Measurements from ENCODE around the gene HAO2. TPM values are rescaled to one million over a fixed set of nuclear protein-coding genes. Genes with fewer than 3 reads are reported as not detected.
"Not testable (repeated sequence)": the region's sequence is repeated elsewhere in the genome, so short reads cannot be mapped to it uniquely, and the experiment has no call there.

The HAO2 gene
- total RNA-seq, 2 experiments from 2014 or later, result not detected

DNA sequence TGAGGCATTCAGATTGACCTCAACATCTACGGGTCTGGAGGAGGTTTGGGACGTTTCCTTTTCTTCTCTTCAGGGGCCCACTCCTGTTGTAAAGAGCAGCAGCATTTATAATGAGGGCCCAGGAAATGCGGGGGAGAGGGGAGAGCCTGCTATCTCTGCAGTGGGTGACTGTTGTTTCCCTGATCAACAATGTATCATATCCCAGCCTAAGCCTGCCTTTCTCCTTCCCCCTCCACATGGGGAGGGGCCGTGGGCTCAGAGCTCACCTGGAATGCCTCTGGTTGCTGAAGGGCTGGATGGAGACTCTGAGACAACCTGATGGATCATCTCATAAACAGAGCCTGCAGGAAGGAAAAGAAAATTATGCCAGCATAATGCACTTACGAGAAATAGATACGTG lies 36.0 kb upstream of the HAO2 start:
- Mint-ChIP-seq H3K4me1 (ENCODE audit: low read depth) (peaks cover 6% of the 10 kb centered on the region), H3K36me3 (ENCODE audit: low read depth) (no peaks in the 10 kb centered on the region), H3K27ac (no peak overlapping the region), H3K4me3 (no peak overlapping the region), H3K27me3 (peaks cover 29% of the 10 kb centered on the region), H3K9me3 (no peaks in the 10 kb centered on the region)
- Histone ChIP-seq H3K4me1 (ENCODE audit: insufficient read depth, low read length) (peaks cover 3% of the 10 kb centered on the region), H3K36me3 (ENCODE audit: insufficient read depth, low read length) (no peaks in the 10 kb centered on the region), H3K4me3 (ENCODE audit: low read length) (no peak overlapping the region), H3K27me3 (ENCODE audit: control insufficient read depth in 1 of 2, insufficient read depth in 2 of 2, low read length in 2 of 2) (no peaks in the 10 kb centered on the region), H3K27ac (ENCODE audit: low read depth in 1 of 2, low read length in 2 of 2) (no peak overlapping the region), H3K9me3 (ENCODE audit: control insufficient read depth in 1 of 2, insufficient read depth in 1 of 2, low read length in 2 of 2) (peaks cover 0 to under 1% of the 10 kb centered on the region in 2 experiments)
- intact Hi-C loops (cut with DNase I, micrococcal nuclease), result no loop called here
- DNase-seq (no peak), ATAC-seq (ENCODE audit: poor library complexity) (no peak)
- ChIA-PET POLR2A (no interaction called here), CTCF (no interaction called here)
- TF ChIP-seq, protein P1, sequence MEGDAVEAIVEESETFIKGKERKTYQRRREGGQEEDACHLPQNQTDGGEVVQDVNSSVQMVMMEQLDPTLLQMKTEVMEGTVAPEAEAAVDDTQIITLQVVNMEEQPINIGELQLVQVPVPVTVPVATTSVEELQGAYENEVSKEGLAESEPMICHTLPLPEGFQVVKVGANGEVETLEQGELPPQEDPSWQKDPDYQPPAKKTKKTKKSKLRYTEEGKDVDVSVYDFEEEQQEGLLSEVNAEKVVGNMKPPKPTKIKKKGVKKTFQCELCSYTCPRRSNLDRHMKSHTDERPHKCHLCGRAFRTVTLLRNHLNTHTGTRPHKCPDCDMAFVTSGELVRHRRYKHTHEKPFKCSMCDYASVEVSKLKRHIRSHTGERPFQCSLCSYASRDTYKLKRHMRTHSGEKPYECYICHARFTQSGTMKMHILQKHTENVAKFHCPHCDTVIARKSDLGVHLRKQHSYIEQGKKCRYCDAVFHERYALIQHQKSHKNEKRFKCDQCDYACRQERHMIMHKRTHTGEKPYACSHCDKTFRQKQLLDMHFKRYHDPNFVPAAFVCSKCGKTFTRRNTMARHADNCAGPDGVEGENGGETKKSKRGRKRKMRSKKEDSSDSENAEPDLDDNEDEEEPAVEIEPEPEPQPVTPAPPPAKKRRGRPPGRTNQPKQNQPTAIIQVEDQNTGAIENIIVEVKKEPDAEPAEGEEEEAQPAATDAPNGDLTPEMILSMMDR (IDR thresholded peaks at IDR 0.05), result no peak

DNA sequence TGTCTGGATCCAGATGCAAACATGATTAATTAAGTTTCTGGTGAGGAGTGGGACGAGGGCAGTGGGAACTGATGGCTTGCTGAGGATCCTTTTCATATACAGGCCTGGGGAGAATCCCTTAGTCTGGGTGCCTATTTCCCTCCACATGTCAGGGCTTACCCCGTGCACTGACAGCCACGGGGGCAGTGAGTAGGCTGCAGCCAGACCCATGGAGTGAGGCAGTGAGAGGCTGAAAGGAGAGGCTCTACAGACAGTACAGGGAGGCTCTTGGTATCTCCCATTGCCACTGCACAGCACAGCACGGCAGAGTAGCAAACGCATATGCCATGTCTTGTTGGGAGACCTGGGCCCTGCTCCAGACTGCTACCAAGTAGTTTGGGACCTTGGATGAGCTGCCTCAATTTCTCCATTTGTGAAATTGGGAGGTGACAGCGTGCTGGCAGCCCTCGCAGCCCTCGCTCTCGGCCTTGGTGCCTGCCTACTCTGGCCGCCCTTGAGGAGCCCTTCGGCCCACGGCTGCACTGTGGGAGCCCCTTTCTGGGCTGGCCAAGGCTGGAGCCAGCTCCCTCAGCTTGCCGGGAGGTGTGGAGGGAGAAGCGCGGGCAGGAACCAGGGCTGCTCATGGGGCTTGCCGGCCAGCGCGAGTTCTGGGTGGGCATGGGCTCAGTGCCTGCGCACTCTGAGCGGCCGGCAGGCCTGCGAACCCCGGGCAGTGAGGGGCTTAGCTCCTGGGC lies 35.3 kb upstream of the HAO2 start:
- peaks cover 23% of the 10 kb centered on the region for H3K27me3 Mint-ChIP-seq
- intact Hi-C loops (cut with DNase I, micrococcal nuclease), result no loop called here
- CTCF ChIA-PET, result no interaction called here
- no peak overlapping the region for H3K4me3 Mint-ChIP-seq
- DNase-seq, result no peak
- Histone ChIP-seq H3K27me3 (ENCODE audit: control insufficient read depth in 1 of 2, insufficient read depth in 2 of 2, low read length in 2 of 2) (no peaks in the 10 kb centered on the region), H3K9me3 (ENCODE audit: control insufficient read depth in 1 of 2, insufficient read depth in 1 of 2, low read length in 2 of 2) (no peaks in the 10 kb centered on the region), H3K4me1 (ENCODE audit: insufficient read depth, low read length) (no peaks in the 10 kb centered on the region), H3K36me3 (ENCODE audit: insufficient read depth, low read length) (no peaks in the 10 kb centered on the region), H3K4me3 (ENCODE audit: low read length) (no peak overlapping the region), H3K27ac (ENCODE audit: low read depth in 1 of 2, low read length in 2 of 2) (no peak overlapping the region)
- TF ChIP-seq, protein P1 (IDR thresholded peaks at IDR 0.05), result no peak
- no peaks in the 10 kb centered on the region for H3K36me3 Mint-ChIP-seq (ENCODE audit: low read depth)
- no peaks in the 10 kb centered on the region for H3K4me1 Mint-ChIP-seq (ENCODE audit: low read depth)
- H3K27ac Mint-ChIP-seq, result no peak overlapping the region
- POLR2A ChIA-PET, result no interaction called here
- no peaks in the 10 kb centered on the region for H3K9me3 Mint-ChIP-seq
- no peak for ATAC-seq (ENCODE audit: poor library complexity)

DNA sequence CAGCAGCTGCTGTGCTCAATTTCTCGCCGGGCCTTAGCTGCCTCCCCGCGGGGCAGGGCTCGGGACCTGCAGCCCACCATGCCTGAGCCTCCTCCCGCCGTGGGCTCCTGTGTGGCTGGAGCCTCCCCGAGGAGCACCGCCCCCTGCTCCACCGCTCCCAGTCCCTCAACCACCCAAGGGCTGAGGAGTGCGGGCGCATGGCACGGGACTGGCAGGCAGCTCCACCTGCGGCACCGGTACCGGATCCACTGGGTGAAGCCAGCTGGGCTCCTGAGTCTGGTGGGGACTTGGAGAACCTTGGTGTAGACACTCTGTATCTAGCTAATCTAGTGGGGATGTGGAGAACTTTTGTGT lies 34.7 kb upstream of the HAO2 start:
- H3K27ac ChIP-seq (ENCODE audit: low read depth in 1 of 2, low read length in 2 of 2); H3K4me3 ChIP-seq (ENCODE audit: low read length); H3K36me3 ChIP-seq (ENCODE audit: insufficient read depth, low read length); H3K36me3 Mint-ChIP-seq (ENCODE audit: low read depth); CTCF ChIA-PET; DNase-seq; H3K9me3 ChIP-seq (ENCODE audit: control insufficient read depth in 1 of 2, insufficient read depth in 1 of 2, low read length in 2 of 2); H3K9me3 Mint-ChIP-seq; H3K4me1 ChIP-seq (ENCODE audit: insufficient read depth, low read length); ATAC-seq (ENCODE audit: poor library complexity); intact Hi-C loops (cut with DNase I, micrococcal nuclease); POLR2A ChIA-PET; H3K4me1 Mint-ChIP-seq (ENCODE audit: low read depth); H3K27me3 ChIP-seq (ENCODE audit: control insufficient read depth in 1 of 2, insufficient read depth in 2 of 2, low read length in 2 of 2); H3K4me3 Mint-ChIP-seq; H3K27ac Mint-ChIP-seq: not testable (repeated sequence)
- peaks cover 23% of the 10 kb centered on the region for H3K27me3 Mint-ChIP-seq

DNA sequence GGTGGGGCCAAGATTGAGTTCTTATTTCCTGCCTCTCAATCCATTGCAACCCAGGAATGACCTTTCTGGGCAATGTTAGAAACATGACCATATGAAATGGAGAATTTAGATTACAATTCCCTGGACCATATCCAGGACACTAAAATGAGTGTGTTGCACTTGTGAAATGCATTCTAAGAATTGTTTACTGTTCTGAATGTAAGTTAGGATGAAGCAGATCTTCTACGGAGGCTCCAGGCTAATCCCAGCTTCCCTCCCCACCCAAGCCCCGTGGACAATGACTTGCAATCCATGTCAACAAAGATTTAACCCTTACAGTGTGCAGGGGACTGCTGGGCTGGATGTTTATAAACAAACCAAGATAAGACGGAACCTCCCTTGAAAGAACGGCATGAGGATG lies 31.7 kb upstream of the HAO2 start:
- ATAC-seq (ENCODE audit: poor library complexity), result no peak

More for the DNA sequence above, 31.7 kb upstream of the HAO2 start:
- ChIA-PET POLR2A (no interaction called here), CTCF (no interaction called here)
- Histone ChIP-seq H3K36me3 (ENCODE audit: insufficient read depth, low read length) (no peaks in the 10 kb centered on the region), H3K4me3 (ENCODE audit: low read length) (no peak overlapping the region), H3K27ac (ENCODE audit: low read depth in 1 of 2, low read length in 2 of 2) (no peak overlapping the region), H3K4me1 (ENCODE audit: insufficient read depth, low read length) (no peaks in the 10 kb centered on the region), H3K9me3 (ENCODE audit: control insufficient read depth in 1 of 2, insufficient read depth in 1 of 2, low read length in 2 of 2) (no peaks in the 10 kb centered on the region), H3K27me3 (ENCODE audit: control insufficient read depth in 1 of 2, insufficient read depth in 2 of 2, low read length in 2 of 2) (no peaks in the 10 kb centered on the region)
- Mint-ChIP-seq H3K4me1 (ENCODE audit: low read depth) (no peaks in the 10 kb centered on the region), H3K36me3 (ENCODE audit: low read depth) (no peaks in the 10 kb centered on the region), H3K27me3 (peaks cover 19% of the 10 kb centered on the region), H3K9me3 (no peaks in the 10 kb centered on the region), H3K27ac (no peak overlapping the region), H3K4me3 (no peak overlapping the region)
- TF ChIP-seq, protein P1 (IDR thresholded peaks at IDR 0.05), result no peak
- intact Hi-C loops (cut with DNase I, micrococcal nuclease), result no loop called here
- no peak for DNase-seq
